GM12874 (cell line): ENCODE data around the gene TMEM45B.

Experiments
- CTCF ChIP-seq: IDR thresholded peaks from 2 replicates; pipeline ENCODE4 v1.5.1; 2011; ENCODE audit warnings: low read depth, mild to moderate bottlenecking, control low read depth, low read length, moderate library complexity; ENCODE audit not compliant: insufficient read depth

TMEM45B gene

GRCh38 chr11:129817534-129818051 is 1.9 kb downstream of the TMEM45B start:
- TF ChIP-seq CTCF: no peak

- TF ChIP-seq CTCF: no peak
Measured at GRCh38 chr11:129819237-129819636, 3.6 kb downstream of the TMEM45B start.

GRCh38 chr11:129825380-129825779 is 9.7 kb downstream of the TMEM45B start:
- TF ChIP-seq CTCF: no peak

- TF ChIP-seq CTCF: no peak
Measured at GRCh38 chr11:129828301-129828836, 12.7 kb downstream of the TMEM45B start.

- no peak for TF ChIP-seq CTCF
Measured at GRCh38 chr11:129836979-129837378, 21.3 kb downstream of the TMEM45B start.

- TF ChIP-seq CTCF: no peak
Measured at GRCh38 chr11:129840236-129840635, 24.6 kb downstream of the TMEM45B start.

GRCh38 chr11:129842138-129842537 is 26.5 kb downstream of the TMEM45B start:
- TF ChIP-seq CTCF: no peak
